Prostate gland (tissue), 2 donors: ENCODE data around the gene SEMA3F. TPM values are rescaled to one million over a fixed set of nuclear protein-coding genes. Genes with fewer than 3 reads are reported as not detected.

ENCODE experiments used
- DNase-seq: peaks from one replicate; pipeline ENCODE4 v3.0.0-alpha.2; 2019; ENCODE audit warnings: low spot score
- H3K27ac ChIP-seq, 2 donors: fragments of 200-600 bp; sonication (generic); 2 replicates each; pipeline ENCODE4 v1.5.1; 2017 to 2019
- H3K27me3 ChIP-seq: fragments of 200-600 bp; sonication (generic); replicated peaks from 2 replicates; pipeline ENCODE4 v1.5.1; 2019; ENCODE audit not compliant: insufficient read depth
- H3K36me3 ChIP-seq, 2 donors: fragments of 200-600 bp; sonication (generic); 1 replicate in 1 of 2; 2 replicates in 1 of 2; pipeline versions ENCODE4 v1.5.1 to v1.8.1; 2017 to 2019
- H3K4me1 ChIP-seq: fragments of 200-600 bp; sonication (generic); replicated peaks from 2 replicates; pipeline ENCODE4 v1.5.1; 2019
- H3K4me3 ChIP-seq, 2 donors: fragments of 200-600 bp; sonication (generic); 2 replicates each; pipeline ENCODE4 v1.5.1; 2017 to 2019
- H3K9me3 ChIP-seq: fragments of 200-600 bp; sonication (generic); 2 replicates; pipeline ENCODE4 v1.5.1; 2017
- POLR2A ChIP-seq: fragments of 450-650 bp; IDR thresholded peaks from one replicate; pipeline ENCODE4 v1.6.1; 2016; ENCODE audit warnings: antibody characterized with exemption, mild to moderate bottlenecking
- POLR2AphosphoS5 ChIP-seq: sonication (generic); formaldehyde crosslinking; IDR thresholded peaks from one replicate; pipeline ENCODE4 v1.6.1; 2017; ENCODE audit warnings: antibody characterized with exemption
- WGBS: methylation state at CpG from one replicate; pipeline ENCODE4 v1.1.5; 2018; 5-methylcytosine and 5-hydroxymethylcytosine counted together
- intact Hi-C: fragments of 100-400 bp; cut with DNase I; formaldehyde crosslinking; loops from one replicate; pipeline ENCODE4 v1.14.2; 2022
- total RNA-seq, 2 donors: library from RNA; depleted of rRNA; stranded (reverse); fragments of >200 nt; gene quantifications; one replicate each; pipeline ENCODE4 v1.1.0, GENCODE V29; 2016
- TF ChIP-seq, protein P1 (sequence below), 4 experiments: fragments of 200-600 bp in 2 of 4; fragments of 450-650 bp in 2 of 4; sonication (generic) in 2 of 4; IDR thresholded peaks; 1 replicate in 3 of 4; 2 replicates in 1 of 4; pipeline ENCODE4 v1.5.1; 2016 to 2019; ENCODE audit warnings: antibody characterized with exemption in 4 of 4, mild to moderate bottlenecking in 2 of 4, moderate library complexity in 2 of 4

The SEMA3F gene
- total RNA-seq, 2 donors from 2014 or later = 43.3 to 71.8 TPM

DNA sequence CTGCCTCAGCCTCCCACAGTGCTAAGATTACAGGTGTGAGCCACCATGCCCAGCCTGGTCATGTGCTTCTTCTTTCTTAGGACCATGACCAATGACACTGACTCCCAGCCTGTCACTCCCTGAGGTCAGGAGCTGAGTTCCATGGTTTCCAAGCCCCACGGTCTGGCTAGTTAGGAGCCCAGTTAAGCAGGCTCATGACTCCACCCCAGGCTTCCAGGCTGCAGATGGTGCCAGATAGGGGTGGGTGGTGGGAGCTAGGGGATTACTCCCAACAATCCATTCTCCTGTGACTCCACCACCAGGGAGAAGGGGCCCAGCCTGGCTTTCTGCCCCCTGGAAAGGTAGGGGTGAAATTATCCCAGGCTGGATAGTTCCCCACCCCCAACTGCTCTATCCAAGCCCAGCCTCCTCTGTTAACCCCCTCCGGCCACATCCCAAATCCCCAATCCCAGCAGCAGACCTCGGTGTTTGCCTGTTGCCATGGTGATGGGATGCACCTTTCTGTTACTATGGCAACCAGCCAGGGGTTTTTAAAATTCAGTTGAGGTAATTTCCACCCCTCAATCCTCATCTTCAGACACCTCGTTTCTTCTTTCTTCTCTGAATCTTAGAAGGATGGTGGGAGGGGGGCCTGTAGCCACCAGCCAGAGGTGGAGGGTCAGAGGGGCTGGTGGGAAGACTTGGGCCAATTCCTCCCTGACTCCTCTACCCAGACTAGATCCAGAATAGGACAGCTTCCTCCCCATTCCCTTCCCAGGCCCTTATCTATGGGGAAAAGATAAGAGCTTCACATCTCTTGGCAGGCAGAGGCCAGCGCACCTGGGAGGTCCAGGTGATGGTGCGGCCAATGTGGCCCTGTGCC is 22.5 kb upstream of the SEMA3F start:
- TF ChIP-seq POLR2AphosphoS5 (no peak), POLR2A (no peak)
- TF ChIP-seq, protein P1, sequence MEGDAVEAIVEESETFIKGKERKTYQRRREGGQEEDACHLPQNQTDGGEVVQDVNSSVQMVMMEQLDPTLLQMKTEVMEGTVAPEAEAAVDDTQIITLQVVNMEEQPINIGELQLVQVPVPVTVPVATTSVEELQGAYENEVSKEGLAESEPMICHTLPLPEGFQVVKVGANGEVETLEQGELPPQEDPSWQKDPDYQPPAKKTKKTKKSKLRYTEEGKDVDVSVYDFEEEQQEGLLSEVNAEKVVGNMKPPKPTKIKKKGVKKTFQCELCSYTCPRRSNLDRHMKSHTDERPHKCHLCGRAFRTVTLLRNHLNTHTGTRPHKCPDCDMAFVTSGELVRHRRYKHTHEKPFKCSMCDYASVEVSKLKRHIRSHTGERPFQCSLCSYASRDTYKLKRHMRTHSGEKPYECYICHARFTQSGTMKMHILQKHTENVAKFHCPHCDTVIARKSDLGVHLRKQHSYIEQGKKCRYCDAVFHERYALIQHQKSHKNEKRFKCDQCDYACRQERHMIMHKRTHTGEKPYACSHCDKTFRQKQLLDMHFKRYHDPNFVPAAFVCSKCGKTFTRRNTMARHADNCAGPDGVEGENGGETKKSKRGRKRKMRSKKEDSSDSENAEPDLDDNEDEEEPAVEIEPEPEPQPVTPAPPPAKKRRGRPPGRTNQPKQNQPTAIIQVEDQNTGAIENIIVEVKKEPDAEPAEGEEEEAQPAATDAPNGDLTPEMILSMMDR (IDR thresholded peaks at IDR 0.05) = no peak
- H3K9me3 ChIP-seq = no peaks in the 10 kb centered on the region
- H3K4me1 ChIP-seq = no peaks in the 10 kb centered on the region
- no peaks in the 10 kb centered on the region for H3K36me3 ChIP-seq
- H3K27me3 ChIP-seq = no peaks in the 10 kb centered on the region
- H3K27ac ChIP-seq = no peak overlapping the region
- 76% methylated on average over 6 of the region's 6 CpGs for WGBS
- no peak for DNase-seq
- intact Hi-C loops = no loop called here
- H3K4me3 ChIP-seq = no peak overlapping the region

DNA sequence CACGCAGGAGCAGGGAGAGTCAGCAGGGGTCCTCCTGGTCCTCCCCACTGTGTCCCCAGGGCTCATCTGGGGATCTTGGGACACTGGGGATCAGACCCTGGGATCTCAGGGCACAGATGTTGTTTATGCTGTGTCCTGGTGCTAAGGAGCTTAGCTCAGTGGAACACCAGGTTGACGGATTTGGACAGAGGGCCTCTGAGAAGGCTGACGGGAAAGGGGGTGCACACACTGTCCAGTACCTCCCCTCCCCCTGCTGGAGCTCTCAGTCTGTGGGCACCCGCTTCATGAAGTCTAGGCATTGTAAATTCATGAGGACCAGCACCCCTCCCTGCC is 21.9 kb upstream of the SEMA3F start:
- Histone ChIP-seq H3K36me3 (no peaks in the 10 kb centered on the region), H3K4me3 (no peak overlapping the region), H3K9me3 (no peaks in the 10 kb centered on the region), H3K4me1 (no peaks in the 10 kb centered on the region), H3K27ac (no peak overlapping the region), H3K27me3 (no peaks in the 10 kb centered on the region)
- no peak for DNase-seq
- TF ChIP-seq POLR2A (no peak), POLR2AphosphoS5 (no peak)
- TF ChIP-seq, protein P1 (IDR thresholded peaks at IDR 0.05) = no peak
- 87% methylated on average over 4 of the region's 4 CpGs for WGBS
- intact Hi-C loops = no loop called here

DNA sequence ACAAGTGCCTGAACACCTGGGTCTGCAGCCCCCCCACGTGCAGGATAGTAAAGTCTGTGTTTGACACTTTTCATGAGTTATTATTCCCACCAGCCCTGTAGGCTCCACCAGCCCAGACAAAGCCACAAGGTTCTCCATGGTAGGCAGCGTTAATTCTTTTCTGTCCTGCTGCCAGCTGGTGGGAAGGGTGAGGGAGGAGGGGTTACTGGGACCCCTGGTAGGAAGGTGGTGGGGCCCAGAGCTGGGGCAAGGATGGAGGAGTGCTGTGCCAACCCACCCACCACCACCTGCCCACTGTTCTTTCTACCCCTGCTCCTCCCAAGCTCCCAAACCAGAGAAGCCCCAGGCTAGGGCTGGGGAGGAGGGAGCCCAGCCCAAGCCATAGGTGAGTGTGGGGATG is 20.8 kb upstream of the SEMA3F start:
- WGBS = 35% methylated on average over 2 of the region's 2 CpGs
- Histone ChIP-seq H3K36me3 (no peaks in the 10 kb centered on the region), H3K4me1 (no peaks in the 10 kb centered on the region), H3K27me3 (no peaks in the 10 kb centered on the region), H3K9me3 (no peaks in the 10 kb centered on the region), H3K4me3 (no peak overlapping the region), H3K27ac (no peak overlapping the region)
- intact Hi-C loops = no loop called here
- DNase-seq = no peak
- TF ChIP-seq POLR2A = no peak
- no peak for TF ChIP-seq POLR2AphosphoS5
- TF ChIP-seq, protein P1 (IDR thresholded peaks at IDR 0.05) = no peak

DNA sequence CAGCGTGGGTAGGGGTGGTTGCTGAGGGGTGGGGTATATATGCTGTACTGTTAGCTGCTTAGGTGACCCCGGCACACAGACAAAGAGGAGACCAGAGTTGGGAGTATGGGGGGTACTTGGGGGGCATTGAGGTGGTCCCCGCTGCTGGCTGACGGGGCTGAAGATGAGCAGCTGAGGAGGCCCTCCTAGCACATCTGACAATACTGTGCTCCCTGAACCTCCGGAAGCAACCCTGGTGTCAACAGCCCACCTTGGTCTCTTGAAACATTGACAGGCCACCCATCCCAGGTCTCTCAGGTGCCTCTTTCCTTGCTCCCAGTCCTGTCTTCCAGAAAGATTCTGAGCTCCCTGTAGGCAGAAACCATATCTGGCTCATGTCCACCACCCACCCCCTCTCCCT is 19.2 kb upstream of the SEMA3F start:
- Histone ChIP-seq H3K9me3 (no peaks in the 10 kb centered on the region), H3K36me3 (no peaks in the 10 kb centered on the region), H3K4me1 (no peaks in the 10 kb centered on the region), H3K27me3 (no peaks in the 10 kb centered on the region), H3K27ac (no peak overlapping the region), H3K4me3 (no peak overlapping the region)
- 92% methylated on average over 5 of the region's 5 CpGs for WGBS
- TF ChIP-seq POLR2AphosphoS5 (no peak), POLR2A (no peak)
- TF ChIP-seq, protein P1 (IDR thresholded peaks at IDR 0.05) = no peak
- intact Hi-C loops = no loop called here
- DNase-seq = no peak

DNA sequence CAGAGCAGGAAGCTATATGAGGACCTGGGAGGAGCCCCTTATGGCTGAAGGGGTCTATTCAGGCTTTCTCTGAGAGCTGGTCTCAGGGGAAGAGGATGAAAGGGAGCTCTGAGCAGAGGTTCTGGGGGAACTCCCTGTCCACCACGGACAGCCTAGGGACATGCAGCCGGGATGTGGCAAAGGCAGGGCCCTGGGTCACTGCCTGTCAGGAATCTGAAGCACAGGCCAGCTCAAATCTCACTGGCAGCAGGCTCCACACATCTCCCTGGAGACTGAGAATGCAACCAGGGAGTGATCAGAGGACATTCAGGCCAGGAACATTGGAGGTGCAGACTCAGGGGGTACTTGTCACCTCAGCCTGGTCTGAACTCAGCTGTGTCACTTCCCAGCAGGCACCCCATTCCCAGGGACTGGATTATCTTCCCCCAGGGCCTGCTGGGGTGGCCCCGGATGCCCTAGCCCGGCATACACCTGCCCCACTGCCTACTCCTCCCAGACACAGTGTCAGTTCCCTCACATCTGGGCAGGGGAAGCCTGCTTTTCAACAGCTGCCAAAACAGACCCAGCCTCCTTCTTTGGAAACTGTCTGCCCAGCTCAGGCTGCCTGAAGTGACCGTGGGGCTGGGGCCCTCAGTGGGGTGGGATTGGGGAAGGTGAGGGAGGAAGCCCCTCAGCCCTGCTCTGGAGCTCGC is 18.3 kb upstream of the SEMA3F start:
- H3K4me3 ChIP-seq = no peak overlapping the region
- no peak for DNase-seq
- H3K27ac ChIP-seq = no peak overlapping the region
- H3K36me3 ChIP-seq = no peaks in the 10 kb centered on the region
- H3K27me3 ChIP-seq = no peaks in the 10 kb centered on the region
- no peaks in the 10 kb centered on the region for H3K9me3 ChIP-seq
- intact Hi-C loops = no loop called here
- TF ChIP-seq POLR2AphosphoS5 (no peak), POLR2A (no peak)
- TF ChIP-seq, protein P1 (IDR thresholded peaks at IDR 0.05) = no peak
- WGBS = 47% methylated on average over 6 of the region's 6 CpGs
- H3K4me1 ChIP-seq = no peaks in the 10 kb centered on the region
